Endodermal cell (in vitro differentiated cells): ENCODE measurements around the gene ART1. TPM values are rescaled to one million over a fixed set of nuclear protein-coding genes. Genes with fewer than 3 reads are reported as not detected.
"Not testable (repeated sequence)": the region's sequence is repeated elsewhere in the genome, so short reads cannot be mapped to it uniquely, and the experiment has no call there.

Experiments used
- DNase-seq: peaks from one replicate; pipeline ENCODE4 v3.0.0-alpha.2; 2017
- H3K27ac ChIP-seq: 2 replicates; pipeline ENCODE4 v1.5.1; 2013; ENCODE audit warnings: mild to moderate bottlenecking, low read depth, low read length, moderate library complexity
- H3K27me3 ChIP-seq: 2 replicates; pipeline ENCODE4 v1.6.1; 2013; ENCODE audit warnings: mild to moderate bottlenecking, low read length, moderate library complexity; ENCODE audit not compliant: insufficient read depth, control insufficient read depth, poor library complexity, severe bottlenecking
- H3K36me3 ChIP-seq: 2 replicates; pipeline ENCODE4 v1.7.0; 2013; ENCODE audit warnings: mild to moderate bottlenecking, low read length, moderate library complexity; ENCODE audit not compliant: control insufficient read depth, insufficient read depth
- H3K4me1 ChIP-seq: one replicate; pipeline ENCODE4 v1.7.0; 2013; ENCODE audit warnings: low read length; ENCODE audit not compliant: control insufficient read depth, insufficient read depth
- H3K4me3 ChIP-seq: 2 replicates; pipeline ENCODE4 v1.5.1; 2013; ENCODE audit warnings: mild to moderate bottlenecking, low read length, moderate library complexity
- H3K9ac ChIP-seq: 2 replicates; pipeline ENCODE4 v1.6.1; 2013; ENCODE audit warnings: mild to moderate bottlenecking, low read length, moderate library complexity; ENCODE audit not compliant: poor library complexity, severe bottlenecking; ENCODE audit errors: extremely low read depth
- H3K9me3 ChIP-seq: 2 replicates; pipeline ENCODE4 v1.6.1; 2013; ENCODE audit warnings: mild to moderate bottlenecking, low read length, moderate library complexity; ENCODE audit not compliant: control insufficient read depth
- H3K27ac Mint-ChIP-seq: 2 replicates; pipeline ENCODE4 v1.8.0; 2020; ENCODE audit warnings: mixed read lengths
- H3K27me3 Mint-ChIP-seq: 2 replicates; pipeline ENCODE4 v1.8.0; 2021; ENCODE audit warnings: mild to moderate bottlenecking, mixed read lengths; ENCODE audit not compliant: insufficient read depth
- H3K36me3 Mint-ChIP-seq: 2 replicates; pipeline ENCODE4 v1.8.0; 2020; ENCODE audit warnings: low read depth, mixed read lengths
- H3K4me1 Mint-ChIP-seq: 2 replicates; pipeline ENCODE4 v1.8.0; 2020; ENCODE audit warnings: mixed read lengths
- H3K4me3 Mint-ChIP-seq: 2 replicates; pipeline ENCODE4 v1.8.0; 2020; ENCODE audit warnings: mild to moderate bottlenecking, moderate library complexity, mixed read lengths
- H3K9me3 Mint-ChIP-seq: 2 replicates; pipeline ENCODE4 v1.8.0; 2020; ENCODE audit warnings: mild to moderate bottlenecking, mixed read lengths
- CTCF ChIP-seq: fragments of 200-600 bp; sonication (generic); conservative IDR thresholded peaks from 2 replicates; pipeline ENCODE4 v1.5.0; 2021; ENCODE audit warnings: antibody characterized with exemption, mild to moderate bottlenecking
- WGBS, 2 experiments: methylation state at CpG; one replicate each; pipeline versions ENCODE4 v1.1.5 to v1.1.7; 2013; ENCODE audit warnings: missing lambda C conversion rate in 2 of 2, mixed read lengths in 1 of 2; ENCODE audit not compliant: insufficient coverage in 1 of 2, insufficient read length in 1 of 2; 5-methylcytosine and 5-hydroxymethylcytosine counted together
- total RNA-seq, 2 donors: library from RNA; stranded (reverse); fragmentation: NEBNext Ultra II Directional in 1 of 2; extraction: Animal tissue kit (Norgen Biotek cat#: 25700) in 1 of 2; gene quantifications; 2 replicates in 1 of 2; 3 replicates in 1 of 2; pipeline ENCODE4 v1.2.1, GENCODE V29; 2021

ART1 gene
- total RNA-seq, 2 donors from 2014 or later, result not detected

GRCh38 chr11:3645552-3645951 is 624 bp downstream of the ART1 start:
- peaks cover 17% of the 10 kb centered on the region for H3K36me3 Mint-ChIP-seq

GRCh38 chr11:3648843-3649242 is 3.9 kb downstream of the ART1 start:
- H3K4me1 Mint-ChIP-seq, result peaks cover 19% of the 10 kb centered on the region
- not testable (repeated sequence) for H3K27ac ChIP-seq, H3K4me1 ChIP-seq, H3K36me3 ChIP-seq, H3K27me3 ChIP-seq, H3K27me3 Mint-ChIP-seq, H3K27ac Mint-ChIP-seq, H3K9ac ChIP-seq, DNase-seq, H3K4me3 ChIP-seq
- peaks cover 50% of the 10 kb centered on the region for H3K9me3 Mint-ChIP-seq
- H3K36me3 Mint-ChIP-seq, result peaks cover 17% of the 10 kb centered on the region
- H3K9me3 ChIP-seq, result peaks cover 37% of the 10 kb centered on the region
- 80 to 93% methylated on average over 1 to 11 of the region's 13 CpGs for WGBS, 2 experiments
- H3K4me3 Mint-ChIP-seq, result peak overlapping the region; percentile 42

More at GRCh38 chr11:3645552-3645951, 624 bp downstream of the ART1 start:
- Mint-ChIP-seq H3K27me3 (peaks cover 8% of the 10 kb centered on the region), H3K4me1 (peaks cover 18% of the 10 kb centered on the region), H3K4me3 (no peak overlapping the region), H3K27ac (no peak overlapping the region), H3K9me3 (peaks cover 56% of the 10 kb centered on the region)
- peaks cover 38% of the 10 kb centered on the region for H3K9me3 ChIP-seq
- no peak for TF ChIP-seq CTCF
- 92 to 95% methylated on average over 2 to 7 of the region's 7 CpGs for WGBS, 2 experiments
- no peak overlapping the region for H3K27ac ChIP-seq
- H3K9ac ChIP-seq, result no peak overlapping the region
- no peaks in the 10 kb centered on the region for H3K27me3 ChIP-seq
- no peaks in the 10 kb centered on the region for H3K36me3 ChIP-seq
- no peak for DNase-seq
- H3K4me1 ChIP-seq, result no peaks in the 10 kb centered on the region
- no peak overlapping the region for H3K4me3 ChIP-seq

- H3K4me3 ChIP-seq, H3K4me1 ChIP-seq, H3K27ac Mint-ChIP-seq, H3K36me3 ChIP-seq, H3K27ac ChIP-seq, H3K9ac ChIP-seq, DNase-seq, H3K27me3 Mint-ChIP-seq, H3K27me3 ChIP-seq: not testable (repeated sequence)
- H3K4me3 Mint-ChIP-seq, result peak overlapping the region; percentile 42
- peaks cover 14% of the 10 kb centered on the region for H3K36me3 Mint-ChIP-seq
- H3K9me3 ChIP-seq, result peaks cover 32% of the 10 kb centered on the region
- 54 to 81% methylated on average over 2 to 9 of the region's 9 CpGs for WGBS, 2 experiments
- peaks cover 47% of the 10 kb centered on the region for H3K9me3 Mint-ChIP-seq
- peaks cover 19% of the 10 kb centered on the region for H3K4me1 Mint-ChIP-seq
These were observed 4.4 kb downstream of the ART1 start for GRCh38 chr11:3649374-3649773.

GRCh38 chr11:3652514-3652913 is 7.6 kb downstream of the ART1 start:
- 83% methylated on average over 2 of the region's 3 CpGs; no CpG with 5 or more reads in 1 of the 2 experiments for WGBS, 2 experiments
- not testable (repeated sequence) for DNase-seq

More at GRCh38 chr11:3652514-3652913, 7.6 kb downstream of the ART1 start:
- Mint-ChIP-seq H3K9me3 (peaks cover 21% of the 10 kb centered on the region), H3K4me1 (peaks cover 19% of the 10 kb centered on the region)
- not testable (repeated sequence) for H3K27ac Mint-ChIP-seq, H3K36me3 Mint-ChIP-seq, H3K4me3 ChIP-seq, H3K9ac ChIP-seq, H3K27me3 ChIP-seq, H3K36me3 ChIP-seq, H3K27me3 Mint-ChIP-seq, H3K4me1 ChIP-seq, H3K4me3 Mint-ChIP-seq, H3K27ac ChIP-seq
- H3K9me3 ChIP-seq, result peaks cover 10% of the 10 kb centered on the region
